Bronchial epithelial cell (primary cell): ENCODE data around the gene CERS1. TPM values are rescaled to one million over a fixed set of nuclear protein-coding genes. Genes with fewer than 3 reads are reported as not detected.
"Not testable (repeated sequence)": the region's sequence is repeated elsewhere in the genome, so short reads cannot be mapped to it uniquely, and the experiment has no call there.

Source experiments
- DNase-seq: peaks from one replicate; pipeline ENCODE4 v3.0.0-alpha.2; 2010; ENCODE audit warnings: low read depth
- FAIRE-seq: peaks from 2 replicates; lab custom pipeline; 2011; peaks lifted over from hg19 to GRCh38; lab: Jason Lieb, UNC
- H3K27me3 ChIP-seq: 2 replicates; pipeline ENCODE4 v1.5.1; 2011; ENCODE audit warnings: low read length; ENCODE audit not compliant: control insufficient read depth, insufficient read depth
- H3K36me3 ChIP-seq: 2 replicates; pipeline ENCODE4 v1.5.1; 2011; ENCODE audit warnings: low read length; ENCODE audit not compliant: control insufficient read depth, insufficient read depth
- H3K4me3 ChIP-seq: 2 replicates; pipeline ENCODE4 v1.5.1; 2011; ENCODE audit warnings: mild to moderate bottlenecking, low read depth, low read length, control low read depth
- total RNA-seq: library from RNA; depleted of rRNA; stranded (reverse); fragments of >200 nt; gene quantifications from 2 replicates; pipeline ENCODE4 v1.2.1, GENCODE V29; 2014
- TF ChIP-seq, protein P1 (sequence below): IDR thresholded peaks from 2 replicates; pipeline ENCODE4 v1.5.1; 2011; ENCODE audit warnings: mild to moderate bottlenecking, moderate library complexity, low read length, control low read depth, inconsistent platforms; ENCODE audit not compliant: insufficient read depth, severe bottlenecking

CERS1 gene
- total RNA-seq, 1 donor from 2014 or later, result 0.26 TPM

DNA sequence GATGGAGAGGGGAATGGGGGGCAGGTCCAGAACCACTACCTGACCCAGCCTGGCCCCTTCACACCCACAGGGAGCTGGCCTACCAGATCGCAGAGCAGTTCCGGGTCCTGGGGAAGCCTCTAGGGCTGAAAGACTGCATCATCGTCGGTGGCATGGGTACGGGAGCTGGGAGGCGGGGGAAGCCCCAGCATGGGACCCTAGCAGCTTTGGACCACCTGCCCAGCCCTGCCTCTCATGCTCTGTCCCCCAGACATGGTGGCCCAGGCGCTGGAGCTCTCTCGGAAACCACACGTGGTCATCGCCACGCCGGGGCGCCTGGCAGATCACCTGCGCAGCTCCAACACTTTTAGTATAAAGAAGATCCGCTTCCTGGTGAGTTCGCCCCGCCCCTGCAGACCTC, 25.6 kb upstream of the CERS1 start:
- TF ChIP-seq, protein P1, sequence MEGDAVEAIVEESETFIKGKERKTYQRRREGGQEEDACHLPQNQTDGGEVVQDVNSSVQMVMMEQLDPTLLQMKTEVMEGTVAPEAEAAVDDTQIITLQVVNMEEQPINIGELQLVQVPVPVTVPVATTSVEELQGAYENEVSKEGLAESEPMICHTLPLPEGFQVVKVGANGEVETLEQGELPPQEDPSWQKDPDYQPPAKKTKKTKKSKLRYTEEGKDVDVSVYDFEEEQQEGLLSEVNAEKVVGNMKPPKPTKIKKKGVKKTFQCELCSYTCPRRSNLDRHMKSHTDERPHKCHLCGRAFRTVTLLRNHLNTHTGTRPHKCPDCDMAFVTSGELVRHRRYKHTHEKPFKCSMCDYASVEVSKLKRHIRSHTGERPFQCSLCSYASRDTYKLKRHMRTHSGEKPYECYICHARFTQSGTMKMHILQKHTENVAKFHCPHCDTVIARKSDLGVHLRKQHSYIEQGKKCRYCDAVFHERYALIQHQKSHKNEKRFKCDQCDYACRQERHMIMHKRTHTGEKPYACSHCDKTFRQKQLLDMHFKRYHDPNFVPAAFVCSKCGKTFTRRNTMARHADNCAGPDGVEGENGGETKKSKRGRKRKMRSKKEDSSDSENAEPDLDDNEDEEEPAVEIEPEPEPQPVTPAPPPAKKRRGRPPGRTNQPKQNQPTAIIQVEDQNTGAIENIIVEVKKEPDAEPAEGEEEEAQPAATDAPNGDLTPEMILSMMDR, result no peak
- DNase-seq, result no peak
- Histone ChIP-seq H3K36me3 (peaks cover 34% of the 10 kb centered on the region), H3K4me3 (no peak overlapping the region), H3K27me3 (no peaks in the 10 kb centered on the region)
- no peak for FAIRE-seq

DNA sequence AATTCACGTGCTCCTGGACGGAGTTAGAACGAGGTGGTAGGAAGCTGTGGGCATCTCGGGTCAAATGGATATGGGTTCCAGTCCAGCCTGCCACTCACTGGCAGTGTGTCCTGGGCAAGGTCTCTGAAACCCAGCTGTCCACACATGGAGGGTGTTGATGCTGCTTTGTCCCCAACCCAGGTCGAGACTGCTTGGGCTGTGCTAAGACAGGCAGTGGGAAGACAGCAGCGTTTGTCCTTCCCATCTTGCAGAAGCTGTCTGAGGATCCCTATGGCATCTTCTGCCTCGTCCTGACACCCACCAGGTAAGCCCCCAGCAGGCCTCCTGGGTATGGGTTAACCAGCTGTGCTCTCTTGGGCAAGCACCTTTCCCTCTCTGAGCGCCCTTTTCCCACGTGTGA, 24.4 kb upstream of the CERS1 start:
- peak overlapping the region; percentile 55 for H3K4me3 ChIP-seq
- FAIRE-seq (no peak), DNase-seq (no peak)
- H3K27me3 ChIP-seq, result no peaks in the 10 kb centered on the region
- H3K36me3 ChIP-seq, result peaks cover 28% of the 10 kb centered on the region
- TF ChIP-seq, protein P1, result no peak

DNA sequence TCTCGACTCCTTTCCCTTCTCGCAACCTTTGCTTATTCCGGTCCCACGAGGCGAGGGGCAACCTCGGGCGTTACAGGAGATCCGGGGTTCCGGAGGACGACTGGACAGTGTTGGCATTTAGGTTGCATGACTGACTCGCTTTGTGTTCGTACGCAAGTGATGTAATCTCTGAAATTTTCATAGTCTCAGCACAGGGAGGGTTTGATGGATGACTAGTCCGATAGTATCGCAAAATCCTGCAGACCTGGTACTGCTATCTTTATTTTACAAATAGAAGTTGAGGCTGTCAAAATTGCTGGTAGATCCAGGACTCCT, 23.9 kb upstream of the CERS1 start:
- FAIRE-seq (no peak), DNase-seq (peak; percentile 21)
- Histone ChIP-seq H3K36me3 (peaks cover 31% of the 10 kb centered on the region), H3K27me3 (no peaks in the 10 kb centered on the region), H3K4me3 (peak overlapping the region; percentile 55)
- TF ChIP-seq, protein P1, result no peak

DNA sequence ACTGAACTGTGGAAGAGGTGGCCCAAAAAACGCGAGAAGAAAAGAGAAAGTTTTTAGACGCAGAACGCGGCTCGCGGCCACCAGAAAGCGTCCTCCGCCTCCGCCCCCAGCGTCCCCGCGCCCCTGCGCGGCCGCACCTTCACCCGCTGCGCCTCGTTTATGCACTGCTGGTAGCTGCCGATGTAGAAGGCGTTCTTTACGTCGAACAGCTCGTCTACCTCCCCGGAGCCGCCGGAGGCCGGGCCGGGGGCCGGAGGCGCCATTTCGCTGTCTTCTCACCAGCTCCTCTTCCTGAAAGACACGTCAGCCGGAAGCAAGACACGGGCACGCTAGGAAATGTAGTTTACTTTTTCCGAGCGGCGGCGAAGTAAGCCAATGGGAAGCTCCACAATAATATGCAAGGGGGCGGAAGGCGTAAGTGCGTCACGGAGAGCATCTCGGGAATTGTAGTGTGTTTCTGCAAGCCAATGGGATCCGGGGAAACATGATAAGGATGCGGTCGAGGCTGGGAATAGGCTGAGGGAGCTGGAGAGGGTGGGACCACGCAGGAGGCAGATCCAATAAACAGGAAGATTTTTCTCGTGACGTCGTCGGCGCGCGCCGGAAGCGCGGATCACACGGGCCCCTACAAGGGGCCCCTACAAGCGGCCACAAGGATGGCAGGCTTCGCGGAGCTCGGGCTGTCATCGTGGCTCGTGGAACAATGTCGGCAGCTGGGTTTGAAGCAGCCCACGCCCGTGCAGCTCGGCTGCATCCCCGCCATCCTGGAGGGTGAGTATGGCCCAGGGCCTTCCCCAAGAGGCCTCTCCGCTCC, 23.3 kb upstream of the CERS1 start, which contains the start of the genes COPE and DDX49:
COPE (minus strand) TSS at position 302 of the 814 bp plus-strand sequence; CDS start at position 263, 39 bp downstream.
DDX49 (plus strand) TSS at position 630 of the 814 bp plus-strand sequence; CDS start at position 657, 27 bp downstream.
- peak; percentile 99 for DNase-seq
- TF ChIP-seq, protein P1, result no peak
- FAIRE-seq, result peak; percentile 97
- H3K36me3 ChIP-seq, result peaks cover 28% of the 10 kb centered on the region
- H3K4me3 ChIP-seq, result peak within 1 kb of the TSS; percentile 70
- H3K27me3 ChIP-seq, result no peaks in the 10 kb centered on the region

DNA sequence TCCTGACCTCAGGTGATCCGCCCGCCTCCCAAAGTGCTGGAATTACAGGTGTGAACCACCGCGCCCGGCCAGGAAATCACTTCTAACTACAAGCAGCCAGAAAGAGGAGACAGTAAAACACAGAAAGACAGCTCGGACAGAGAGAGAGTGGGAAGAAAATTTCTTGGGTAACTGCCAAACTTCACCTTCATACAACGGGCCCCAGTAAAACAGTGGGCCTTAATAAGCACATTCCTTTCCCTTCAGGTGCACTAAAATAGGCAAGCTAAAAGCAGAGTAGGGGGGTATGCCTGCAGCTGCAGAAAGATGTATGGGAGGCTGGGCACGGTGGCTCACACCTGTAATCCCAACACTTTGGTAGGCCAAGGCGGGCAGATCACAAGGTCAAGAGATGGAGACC, 21.6 kb upstream of the CERS1 start:
- FAIRE-seq, H3K27me3 ChIP-seq, DNase-seq, H3K4me3 ChIP-seq: not testable (repeated sequence)
- H3K36me3 ChIP-seq, result peaks cover 32% of the 10 kb centered on the region

DNA sequence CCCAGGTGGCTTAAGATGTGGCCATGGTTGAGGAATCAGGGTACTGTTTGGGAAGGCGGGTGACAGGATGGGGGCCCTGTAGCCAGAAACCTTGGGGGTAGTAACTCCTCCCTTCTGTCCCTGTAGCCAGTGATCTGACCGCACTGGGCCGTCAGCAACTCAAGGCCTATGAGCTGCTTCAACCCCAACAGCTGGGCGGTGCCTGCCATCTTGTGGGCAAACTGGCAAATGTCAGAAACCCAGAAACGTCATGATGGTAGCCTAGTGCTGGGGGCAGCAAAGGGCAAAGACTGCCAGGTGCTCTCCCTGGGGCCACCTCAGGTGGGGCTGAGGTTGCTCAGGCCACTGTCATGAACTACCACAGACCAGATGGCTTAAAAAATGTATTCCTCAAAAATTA, 19.7 kb upstream of the CERS1 start:
- no peaks in the 10 kb centered on the region for H3K27me3 ChIP-seq
- H3K4me3 ChIP-seq, result no peak overlapping the region
- TF ChIP-seq, protein P1, result peak; percentile 52
- H3K36me3 ChIP-seq, result peaks cover 27% of the 10 kb centered on the region
- FAIRE-seq (no peak), DNase-seq (peak; percentile 32)
